ENCODE data around the gene SLC24A3. TPM values are rescaled to one million over a fixed set of nuclear protein-coding genes. Genes with fewer than 3 reads are reported as not detected.

SLC24A3 gene
- total RNA-seq, 1 experiment from 2014 or later: 46.0 TPM

GRCh38 chr20:19333563-19333962 lies 121.1 kb downstream of the SLC24A3 start:
- H3K9me3 ChIP-seq (ENCODE audit: low read depth, low read length, poor library complexity, severe bottlenecking): no peaks in the 10 kb centered on the region
- no peak overlapping the region for H3K27ac ChIP-seq (ENCODE audit: low read depth, low read length, poor library complexity, severe bottlenecking)
- POLR2A ChIA-PET (ENCODE audit: low non-redundant PET): no interaction called here
- CTCF ChIA-PET: no interaction called here
- no peak for DNase-seq (ENCODE audit: low spot score)
- TF ChIP-seq, protein P1, sequence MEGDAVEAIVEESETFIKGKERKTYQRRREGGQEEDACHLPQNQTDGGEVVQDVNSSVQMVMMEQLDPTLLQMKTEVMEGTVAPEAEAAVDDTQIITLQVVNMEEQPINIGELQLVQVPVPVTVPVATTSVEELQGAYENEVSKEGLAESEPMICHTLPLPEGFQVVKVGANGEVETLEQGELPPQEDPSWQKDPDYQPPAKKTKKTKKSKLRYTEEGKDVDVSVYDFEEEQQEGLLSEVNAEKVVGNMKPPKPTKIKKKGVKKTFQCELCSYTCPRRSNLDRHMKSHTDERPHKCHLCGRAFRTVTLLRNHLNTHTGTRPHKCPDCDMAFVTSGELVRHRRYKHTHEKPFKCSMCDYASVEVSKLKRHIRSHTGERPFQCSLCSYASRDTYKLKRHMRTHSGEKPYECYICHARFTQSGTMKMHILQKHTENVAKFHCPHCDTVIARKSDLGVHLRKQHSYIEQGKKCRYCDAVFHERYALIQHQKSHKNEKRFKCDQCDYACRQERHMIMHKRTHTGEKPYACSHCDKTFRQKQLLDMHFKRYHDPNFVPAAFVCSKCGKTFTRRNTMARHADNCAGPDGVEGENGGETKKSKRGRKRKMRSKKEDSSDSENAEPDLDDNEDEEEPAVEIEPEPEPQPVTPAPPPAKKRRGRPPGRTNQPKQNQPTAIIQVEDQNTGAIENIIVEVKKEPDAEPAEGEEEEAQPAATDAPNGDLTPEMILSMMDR (conservative IDR thresholded peaks at IDR 0.05; ENCODE audit: low read depth, low read length): no peak
- TF ChIP-seq EZH2 (IDR thresholded peaks at IDR 0.05; ENCODE audit: borderline replicate concordance, low read depth, low read length, poor library complexity, severe bottlenecking): no peak
- H3K36me3 ChIP-seq (ENCODE audit: insufficient read depth, low read length, poor library complexity, severe bottlenecking): no peaks in the 10 kb centered on the region
- H3K27me3 ChIP-seq (replicated peaks; ENCODE audit: insufficient read depth, low read depth, low read length, poor library complexity): no peaks in the 10 kb centered on the region
- intact Hi-C loops (cut with micrococcal nuclease; ENCODE audit: unreplicated experiment): no loop called here
- BruUV-seq (replicated peaks): no TSS peak
- no peak overlapping the region for H3K4me3 ChIP-seq (ENCODE audit: low read depth, low read length, poor library complexity, severe bottlenecking)
- H3K4me1 ChIP-seq (ENCODE audit: insufficient read depth, low read length, poor library complexity, severe bottlenecking): peaks cover 16% of the 10 kb centered on the region

DNA sequence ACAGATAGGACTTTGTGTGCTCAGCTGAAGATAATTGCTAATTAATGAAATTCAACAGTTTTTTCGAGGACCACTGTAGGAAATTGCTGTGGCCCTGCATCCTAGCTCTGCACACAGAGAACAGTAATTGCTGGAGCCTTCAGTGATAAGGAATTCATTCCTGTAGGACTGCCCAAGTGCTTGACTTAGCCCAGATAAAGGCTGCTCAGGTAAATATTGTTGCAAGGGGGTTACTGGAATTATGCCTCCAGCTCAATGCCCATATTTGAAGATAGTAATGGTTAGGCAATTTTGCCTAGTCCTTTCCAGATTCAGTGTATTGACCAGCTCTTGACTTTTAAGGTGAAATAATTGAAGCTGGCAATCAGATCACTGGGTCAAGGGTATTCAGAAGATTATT lies 122.9 kb downstream of the SLC24A3 start:
- no peak for TF ChIP-seq EZH2 (IDR thresholded peaks at IDR 0.05; ENCODE audit: borderline replicate concordance, low read depth, low read length, poor library complexity, severe bottlenecking)
- TF ChIP-seq, protein P1 (conservative IDR thresholded peaks at IDR 0.05; ENCODE audit: low read depth, low read length): no peak
- Histone ChIP-seq H3K36me3 (ENCODE audit: insufficient read depth, low read length, poor library complexity, severe bottlenecking) (no peaks in the 10 kb centered on the region), H3K4me1 (ENCODE audit: insufficient read depth, low read length, poor library complexity, severe bottlenecking) (peaks cover 14% of the 10 kb centered on the region), H3K9me3 (ENCODE audit: low read depth, low read length, poor library complexity, severe bottlenecking) (no peaks in the 10 kb centered on the region), H3K4me3 (ENCODE audit: low read depth, low read length, poor library complexity, severe bottlenecking) (no peak overlapping the region), H3K27ac (ENCODE audit: low read depth, low read length, poor library complexity, severe bottlenecking) (no peak overlapping the region), H3K27me3 (replicated peaks; ENCODE audit: insufficient read depth, low read depth, low read length, poor library complexity) (no peaks in the 10 kb centered on the region)
- no TSS peak for BruUV-seq (replicated peaks)
- CTCF ChIA-PET: no interaction called here
- POLR2A ChIA-PET (ENCODE audit: low non-redundant PET): no interaction called here
- intact Hi-C loops (cut with micrococcal nuclease; ENCODE audit: unreplicated experiment): no loop called here
- no peak for DNase-seq (ENCODE audit: low spot score)

GRCh38 chr20:19335916-19336315 lies 123.5 kb downstream of the SLC24A3 start:
- POLR2A ChIA-PET (ENCODE audit: low non-redundant PET): no interaction called here
- intact Hi-C loops (cut with micrococcal nuclease; ENCODE audit: unreplicated experiment): no loop called here
- Histone ChIP-seq H3K27me3 (replicated peaks; ENCODE audit: insufficient read depth, low read depth, low read length, poor library complexity) (no peaks in the 10 kb centered on the region), H3K9me3 (ENCODE audit: low read depth, low read length, poor library complexity, severe bottlenecking) (no peaks in the 10 kb centered on the region), H3K36me3 (ENCODE audit: insufficient read depth, low read length, poor library complexity, severe bottlenecking) (no peaks in the 10 kb centered on the region), H3K27ac (ENCODE audit: low read depth, low read length, poor library complexity, severe bottlenecking) (no peak overlapping the region), H3K4me1 (ENCODE audit: insufficient read depth, low read length, poor library complexity, severe bottlenecking) (peaks cover 14% of the 10 kb centered on the region), H3K4me3 (ENCODE audit: low read depth, low read length, poor library complexity, severe bottlenecking) (no peak overlapping the region)
- CTCF ChIA-PET: no interaction called here
- TF ChIP-seq EZH2 (IDR thresholded peaks at IDR 0.05; ENCODE audit: borderline replicate concordance, low read depth, low read length, poor library complexity, severe bottlenecking): no peak
- TF ChIP-seq, protein P1 (conservative IDR thresholded peaks at IDR 0.05; ENCODE audit: low read depth, low read length): no peak
- BruUV-seq (replicated peaks): no TSS peak
- no peak for DNase-seq (ENCODE audit: low spot score)
